Activated CD8-positive, alpha-beta memory T cell treated with anti-CD3 and anti-CD28 coated beads, Interleukin-2, amount 10 ng/mL, durations not matched to agents 7 days and 5 days (primary cell): ENCODE data around the gene EPHB2. TPM values are rescaled to one million over a fixed set of nuclear protein-coding genes. Genes with fewer than 3 reads are reported as not detected.

Experiments
- ATAC-seq: fragments of 150-1000 bp; cut with Tn5 transposase; one replicate; pipeline ENCODE4 v1.10.0; 2021; ENCODE audit warnings: moderate library complexity
- CTCF ChIA-PET: fragments of 350-600 bp; sonication (Branson Sonifier 250); formaldehyde crosslinking; loops from one replicate; lab custom pipeline; 2021; ENCODE audit warnings: antibody characterized with exemption; lab: Charles Lee
- DNase-seq: peaks from one replicate; pipeline ENCODE4 v3.0.0-alpha.2; 2020
- H3K27ac Mint-ChIP-seq: one replicate; pipeline ENCODE4 v1.8.0; 2021; ENCODE audit warnings: mild to moderate bottlenecking, mixed read lengths
- H3K27me3 Mint-ChIP-seq: one replicate; pipeline ENCODE4 v1.8.0; 2021; ENCODE audit warnings: mixed read lengths
- H3K36me3 Mint-ChIP-seq: one replicate; pipeline ENCODE4 v1.8.0; 2021; ENCODE audit warnings: mild to moderate bottlenecking, mixed read lengths
- H3K4me1 Mint-ChIP-seq: one replicate; pipeline ENCODE4 v1.8.0; 2021; ENCODE audit warnings: mixed read lengths
- H3K4me3 Mint-ChIP-seq: one replicate; pipeline ENCODE4 v1.8.0; 2021; ENCODE audit warnings: mild to moderate bottlenecking, moderate library complexity, mixed read lengths
- H3K9me3 Mint-ChIP-seq: one replicate; pipeline ENCODE4 v1.8.0; 2022; ENCODE audit warnings: low read depth, mixed read lengths
- total RNA-seq, 2 experiments: library from RNA; stranded (reverse); gene quantifications; one replicate each; pipeline ENCODE4 v1.2.3, GENCODE V29; 2021

EPHB2 gene
- total RNA-seq, 2 experiments from 2014 or later, result 0.09 TPM

GRCh38 chr1:22814176-22815042, 103.8 kb downstream of the EPHB2 start:
- ATAC-seq (no peak), DNase-seq (no peak)
- Mint-ChIP-seq H3K36me3 (no peaks in the 10 kb centered on the region), H3K27me3 (no peaks in the 10 kb centered on the region), H3K4me1 (no peaks in the 10 kb centered on the region), H3K27ac (no peak overlapping the region), H3K9me3 (no peaks in the 10 kb centered on the region), H3K4me3 (no peak overlapping the region)
- CTCF ChIA-PET, result no interaction called here

GRCh38 chr1:22815043-22815365, 104.4 kb downstream of the EPHB2 start:
- CTCF ChIA-PET, result no interaction called here
- Mint-ChIP-seq H3K9me3 (no peaks in the 10 kb centered on the region), H3K27me3 (no peaks in the 10 kb centered on the region), H3K36me3 (no peaks in the 10 kb centered on the region), H3K4me3 (no peak overlapping the region), H3K4me1 (no peaks in the 10 kb centered on the region), H3K27ac (no peak overlapping the region)
- ATAC-seq (no peak), DNase-seq (no peak)

DNA sequence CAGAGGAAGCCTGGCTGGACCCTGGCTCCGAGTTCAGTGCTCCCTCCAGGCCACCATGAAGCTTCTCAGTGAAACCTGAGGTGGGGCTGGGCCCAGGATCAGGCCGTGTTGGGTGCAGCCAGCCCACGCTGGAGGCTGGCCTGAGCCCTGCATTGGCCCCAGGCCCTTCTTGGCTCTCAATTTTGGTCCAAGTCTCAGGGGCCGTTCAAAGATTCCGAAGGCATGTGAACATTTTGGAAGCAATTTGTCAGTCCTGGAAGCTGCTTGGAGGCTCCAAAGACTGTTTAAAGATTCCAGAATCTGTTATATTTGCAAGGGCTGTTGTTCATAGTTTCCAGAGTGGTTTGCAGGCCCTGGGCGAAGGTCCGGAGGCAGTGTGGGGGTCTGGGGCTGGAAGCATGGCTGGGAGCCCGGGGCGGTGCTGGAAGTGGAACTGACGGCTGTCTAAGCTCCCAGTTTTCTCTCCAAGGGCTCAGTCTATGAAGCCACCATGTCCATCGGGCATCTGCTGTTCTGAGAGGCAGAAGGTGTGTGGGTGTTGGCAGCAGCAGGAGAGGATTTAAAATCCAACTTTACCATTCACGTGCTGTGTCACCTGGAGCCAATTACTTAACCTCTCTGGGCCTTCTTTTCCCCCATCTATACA, 104.9 kb downstream of the EPHB2 start:
- no peak for DNase-seq
- H3K36me3 Mint-ChIP-seq, result no peaks in the 10 kb centered on the region
- H3K27me3 Mint-ChIP-seq, result no peaks in the 10 kb centered on the region
- ATAC-seq, result no peak
- H3K4me3 Mint-ChIP-seq, result no peak overlapping the region
- H3K9me3 Mint-ChIP-seq, result no peaks in the 10 kb centered on the region
- no peak overlapping the region for H3K27ac Mint-ChIP-seq
- H3K4me1 Mint-ChIP-seq, result no peaks in the 10 kb centered on the region
- CTCF ChIA-PET, result no interaction called here

GRCh38 chr1:22816067-22816775, 105.6 kb downstream of the EPHB2 start:
- CTCF ChIA-PET, result no interaction called here
- Mint-ChIP-seq H3K4me3 (no peak overlapping the region), H3K27ac (no peak overlapping the region), H3K4me1 (no peaks in the 10 kb centered on the region), H3K9me3 (no peaks in the 10 kb centered on the region), H3K27me3 (no peaks in the 10 kb centered on the region), H3K36me3 (no peaks in the 10 kb centered on the region)
- DNase-seq (no peak), ATAC-seq (no peak)

DNA sequence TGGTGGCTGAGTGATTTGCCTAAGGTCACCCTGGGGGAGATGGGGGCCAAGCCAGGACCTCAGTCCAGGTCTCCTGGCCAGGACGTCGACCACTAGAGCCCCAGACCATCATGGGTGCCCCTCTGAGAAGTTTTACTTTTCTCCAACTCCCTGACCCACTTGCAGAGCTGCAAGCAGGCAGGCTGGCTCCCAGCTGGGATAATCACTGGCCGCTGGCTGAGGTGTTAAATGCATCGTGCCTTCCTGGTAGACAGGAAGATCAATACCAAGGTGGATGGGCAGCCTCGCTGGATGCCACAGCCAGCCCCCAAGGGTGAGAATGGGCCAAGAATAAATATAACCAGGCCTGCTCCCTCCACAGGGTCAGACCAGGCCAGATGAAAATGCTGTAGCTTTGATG, 106.2 kb downstream of the EPHB2 start:
- Mint-ChIP-seq H3K27ac (no peak overlapping the region), H3K36me3 (no peaks in the 10 kb centered on the region), H3K4me3 (no peak overlapping the region), H3K4me1 (no peaks in the 10 kb centered on the region), H3K9me3 (no peaks in the 10 kb centered on the region), H3K27me3 (no peaks in the 10 kb centered on the region)
- ATAC-seq (no peak), DNase-seq (no peak)
- CTCF ChIA-PET, result no interaction called here

DNA sequence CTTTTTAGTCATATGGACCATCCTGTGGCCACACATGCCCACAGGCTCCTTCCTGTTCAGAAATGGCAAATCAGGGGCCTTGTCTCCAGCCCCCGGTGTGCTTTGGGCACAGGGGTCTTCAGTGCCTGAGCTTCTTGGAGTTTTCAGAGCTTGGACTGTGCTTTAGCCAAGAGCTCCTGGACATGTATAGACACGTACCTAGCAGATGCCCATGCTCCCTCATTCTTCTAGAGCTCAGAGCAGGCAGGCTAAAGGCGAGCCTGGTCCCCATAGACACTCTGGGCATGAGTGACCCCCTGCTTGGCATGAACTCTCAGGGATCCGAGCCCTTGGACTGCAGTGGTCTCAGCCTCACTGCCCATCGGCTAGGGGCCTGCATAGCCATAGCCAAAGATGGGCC, 106.8 kb downstream of the EPHB2 start:
- DNase-seq (no peak), ATAC-seq (no peak)
- Mint-ChIP-seq H3K27ac (no peak overlapping the region), H3K9me3 (no peaks in the 10 kb centered on the region), H3K4me3 (no peak overlapping the region), H3K4me1 (no peaks in the 10 kb centered on the region), H3K36me3 (no peaks in the 10 kb centered on the region), H3K27me3 (no peaks in the 10 kb centered on the region)
- CTCF ChIA-PET, result no interaction called here

- ATAC-seq, result no peak
- H3K9me3 Mint-ChIP-seq, result no peaks in the 10 kb centered on the region
- CTCF ChIA-PET, result interaction anchor here (1.0 kb wide), 1 partner anchor 110 kb away, joined by 3 read pairs; no protein-coding TSS in a partner anchor
- no peaks in the 10 kb centered on the region for H3K4me1 Mint-ChIP-seq
- no peaks in the 10 kb centered on the region for H3K36me3 Mint-ChIP-seq
- no peak overlapping the region for H3K4me3 Mint-ChIP-seq
- no peak overlapping the region for H3K27ac Mint-ChIP-seq
- no peak for DNase-seq
- H3K27me3 Mint-ChIP-seq, result no peaks in the 10 kb centered on the region
These were observed 107.6 kb downstream of the EPHB2 start for GRCh38 chr1:22818061-22818770.

- H3K27me3 Mint-ChIP-seq, result peaks cover 4% of the 10 kb centered on the region
- no peaks in the 10 kb centered on the region for H3K4me1 Mint-ChIP-seq
- H3K27ac Mint-ChIP-seq, result no peak overlapping the region
- H3K9me3 Mint-ChIP-seq, result no peaks in the 10 kb centered on the region
- ATAC-seq (no peak), DNase-seq (no peak)
- H3K4me3 Mint-ChIP-seq, result no peak overlapping the region
- CTCF ChIA-PET, result no interaction called here
- H3K36me3 Mint-ChIP-seq, result no peaks in the 10 kb centered on the region
These were observed 108.7 kb downstream of the EPHB2 start for GRCh38 chr1:22819361-22819760.

DNA sequence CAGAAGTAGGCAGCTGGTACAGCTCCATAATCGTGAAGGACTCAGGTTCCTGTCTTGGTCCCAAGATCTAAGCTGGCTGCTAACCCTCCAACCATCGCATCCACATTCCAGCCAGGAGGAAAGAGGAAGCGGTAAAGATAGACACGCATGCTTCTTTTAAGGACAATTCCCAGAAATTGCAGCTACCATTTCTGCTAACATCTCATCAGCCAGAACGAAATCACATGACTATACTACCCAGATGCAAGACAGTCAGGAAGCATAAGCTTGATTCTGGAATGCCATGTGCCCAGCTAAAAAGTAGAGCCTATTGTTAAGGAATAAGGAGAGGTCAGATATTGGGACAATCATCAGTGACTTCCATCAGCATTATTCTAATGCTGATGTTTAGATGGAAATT, 110.4 kb downstream of the EPHB2 start:
- Mint-ChIP-seq H3K27me3 (peaks cover 4% of the 10 kb centered on the region), H3K4me1 (no peaks in the 10 kb centered on the region), H3K4me3 (no peak overlapping the region), H3K36me3 (no peaks in the 10 kb centered on the region), H3K27ac (no peak overlapping the region), H3K9me3 (no peaks in the 10 kb centered on the region)
- CTCF ChIA-PET, result no interaction called here
- DNase-seq, result no peak
- ATAC-seq, result no peak

DNA sequence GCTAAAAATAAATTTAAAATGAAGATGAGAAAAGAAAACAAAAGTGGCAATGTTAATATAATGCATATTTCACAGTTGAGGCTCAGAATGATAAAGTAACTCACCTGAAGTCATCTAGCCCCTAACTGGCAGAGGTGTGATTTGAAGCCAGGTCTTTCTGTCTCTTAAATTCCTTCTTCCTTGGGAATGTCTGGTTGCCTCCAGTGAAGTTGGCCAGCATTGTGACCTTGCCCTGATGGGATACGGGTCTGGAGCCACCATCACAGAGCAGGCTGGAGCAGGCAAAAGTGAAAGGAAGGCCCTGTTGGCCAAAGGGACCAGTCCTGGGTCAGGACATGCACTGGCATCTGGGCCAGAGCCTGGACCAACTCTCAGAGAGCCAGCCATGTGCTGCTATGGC, 111.7 kb downstream of the EPHB2 start:
- Mint-ChIP-seq H3K27ac (no peak overlapping the region), H3K4me3 (no peak overlapping the region), H3K36me3 (no peaks in the 10 kb centered on the region), H3K27me3 (peaks cover 4% of the 10 kb centered on the region), H3K4me1 (no peaks in the 10 kb centered on the region), H3K9me3 (no peaks in the 10 kb centered on the region)
- ATAC-seq, result no peak
- CTCF ChIA-PET, result no interaction called here
- DNase-seq, result no peak

- CTCF ChIA-PET, result no interaction called here
- peaks cover 4% of the 10 kb centered on the region for H3K27me3 Mint-ChIP-seq
- H3K4me3 Mint-ChIP-seq, result no peak overlapping the region
- DNase-seq, result no peak
- H3K36me3 Mint-ChIP-seq, result no peaks in the 10 kb centered on the region
- no peaks in the 10 kb centered on the region for H3K4me1 Mint-ChIP-seq
- H3K27ac Mint-ChIP-seq, result no peak overlapping the region
- no peak for ATAC-seq
- H3K9me3 Mint-ChIP-seq, result no peaks in the 10 kb centered on the region
These were observed 113.8 kb downstream of the EPHB2 start for GRCh38 chr1:22824466-22824865.

DNA sequence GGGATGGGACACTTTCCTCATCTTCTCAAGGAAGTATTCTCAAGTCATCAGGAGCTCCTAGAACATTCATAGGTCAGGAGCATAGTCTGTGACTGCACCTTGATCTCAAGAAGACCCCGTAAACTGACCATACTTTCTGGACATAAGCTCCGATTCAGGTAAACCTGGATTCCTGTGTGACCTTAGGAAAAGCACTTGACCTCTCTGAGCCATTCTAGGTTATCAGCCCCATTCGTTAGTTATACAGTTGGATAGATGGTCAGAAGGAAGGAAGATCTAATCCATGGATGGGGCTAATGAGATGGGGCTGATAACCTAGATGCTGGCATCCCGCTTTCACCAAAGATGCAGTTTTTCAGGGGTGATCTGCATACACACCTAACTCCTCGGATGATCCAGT, 114.3 kb downstream of the EPHB2 start:
- no peaks in the 10 kb centered on the region for H3K4me1 Mint-ChIP-seq
- no peak overlapping the region for H3K4me3 Mint-ChIP-seq
- ATAC-seq (no peak), DNase-seq (no peak)
- H3K27me3 Mint-ChIP-seq, result peaks cover 4% of the 10 kb centered on the region
- H3K36me3 Mint-ChIP-seq, result no peaks in the 10 kb centered on the region
- CTCF ChIA-PET, result no interaction called here
- no peaks in the 10 kb centered on the region for H3K9me3 Mint-ChIP-seq
- no peak overlapping the region for H3K27ac Mint-ChIP-seq

GRCh38 chr1:22825486-22826189, 115.0 kb downstream of the EPHB2 start:
- H3K4me3 Mint-ChIP-seq, result no peak overlapping the region
- H3K27me3 Mint-ChIP-seq, result peaks cover 4% of the 10 kb centered on the region
- CTCF ChIA-PET, result no interaction called here
- no peaks in the 10 kb centered on the region for H3K4me1 Mint-ChIP-seq
- no peak for ATAC-seq
- no peaks in the 10 kb centered on the region for H3K9me3 Mint-ChIP-seq
- DNase-seq, result no peak
- H3K36me3 Mint-ChIP-seq, result no peaks in the 10 kb centered on the region
- H3K27ac Mint-ChIP-seq, result no peak overlapping the region
